ENCODE data around the gene ATP6AP1. TPM values are rescaled to one million over a fixed set of nuclear protein-coding genes. Genes with fewer than 3 reads are reported as not detected.

The ATP6AP1 gene
- total and polyA plus RNA-seq, 2 donors (not counting 3 experiments of a cell fraction or from before 2014, with no cell fraction given), result 145 to 322 TPM

- Histone ChIP-seq H3K4me3 (replicated peaks in 1 of 3; ENCODE audit: insufficient read depth in 1 of 3, low read depth in 1 of 3, low read length in 3 of 3) (peak overlapping the region in 1 of 3 experiments; percentile 29), H3K4me1 (ENCODE audit: control insufficient read depth, extremely low read depth, insufficient read depth, low read length) (peaks cover 12% of the 10 kb centered on the region), H3K27ac (ENCODE audit: insufficient read depth, low read depth, low read length) (no peak overlapping the region), H3K27me3 (ENCODE audit: control insufficient read depth in 2 of 2, insufficient read depth in 2 of 2, low read length in 2 of 2) (no peaks in the 10 kb centered on the region), H4K20me1 (replicated peaks; ENCODE audit: control insufficient read depth, extremely low read depth, insufficient read depth, low read length) (no peaks in the 10 kb centered on the region), H3K9me1 (replicated peaks; ENCODE audit: control insufficient read depth, extremely low read depth, insufficient read depth, low read length) (no peaks in the 10 kb centered on the region), H3K4me2 (ENCODE audit: insufficient read depth, low read length) (no peak overlapping the region), H3K79me2 (ENCODE audit: control insufficient read depth, insufficient read depth, low read length) (peaks cover 52% of the 10 kb centered on the region), H3K9me3 (replicated peaks; ENCODE audit: control insufficient read depth, insufficient read depth, low read length) (no peaks in the 10 kb centered on the region), H3K9ac (replicated peaks; ENCODE audit: extremely low read depth, insufficient read depth, low read length) (no peak overlapping the region), H3K36me3 (ENCODE audit: control insufficient read depth in 2 of 2, extremely low read depth in 1 of 2, insufficient read depth in 2 of 2, low read length in 2 of 2) (peaks cover 4 to 33% of the 10 kb centered on the region in 2 experiments), H2AFZ (ENCODE audit: low read depth, low read length) (no peak overlapping the region)
- no peak for TF ChIP-seq MAX (IDR thresholded peaks at IDR 0.05; ENCODE audit: insufficient read depth, insufficient read length)
- no peak for TF ChIP-seq MYC (IDR thresholded peaks at IDR 0.05; ENCODE audit: low read depth, low read length)
- TF ChIP-seq GATA2 (IDR thresholded peaks at IDR 0.05; ENCODE audit: insufficient read depth, insufficient read length, low read depth, low read length), result no peak
- no peak for TF ChIP-seq FOS (IDR thresholded peaks at IDR 0.05; ENCODE audit: borderline replicate concordance, insufficient read depth, low read length)
- TF ChIP-seq POLR2A (IDR thresholded peaks at IDR 0.05; ENCODE audit: low read depth, low read length), result no peak
- TF ChIP-seq JUN (IDR thresholded peaks at IDR 0.05; ENCODE audit: borderline replicate concordance, insufficient read depth, insufficient read length, low read depth), result no peak
- TF ChIP-seq CTCF (IDR thresholded peaks at IDR 0.05; ENCODE audit: extremely low read depth in 1 of 2, insufficient read depth in 1 of 2, low read depth in 1 of 2, low read length in 2 of 2), result no peak
- no peak for TF ChIP-seq EZH2 (IDR thresholded peaks at IDR 0.05; ENCODE audit: borderline replicate concordance, low read depth, low read length, severe bottlenecking)
- no peak for TF ChIP-seq POLR2AphosphoS5 (IDR thresholded peaks at IDR 0.05; ENCODE audit: insufficient read depth, low read depth, low read length)
- dilution Hi-C loops (cut with MboI; ENCODE audit: extremely low pct_ligation_motif_present, low sequenced_read_pairs), result no loop called here
- FAIRE-seq, result peak; percentile 47
- intact Hi-C loops (cut with micrococcal nuclease), result loop anchor here (5.0 kb wide), 2 partner anchors 34 to 36 kb away; partner anchors contain the start of genes DNASE1L1 and LAGE3
- ChIA-PET CTCF (interaction anchor here (0.7 to 1.5 kb wide), 2 partner anchors 70 to 84 kb away, joined by 3 to 4 read pairs; no protein-coding TSS in a partner anchor), POLR2A (no interaction called here)
- no peak for DNase-seq (ENCODE audit: low read depth, low spot score)
- no TSS peak for BruUV-seq (replicated peaks)
Observed at GRCh38 chrX:154443479-154443910, 15.0 kb downstream of the ATP6AP1 start.
